Activated naive CD4-positive, alpha-beta T cell treated with anti-CD3 and anti-CD28 coated beads for 36 hours (primary cell): ENCODE data around the gene EFNB1. TPM values are rescaled to one million over a fixed set of nuclear protein-coding genes. Genes with fewer than 3 reads are reported as not detected.

Experiments used
- CTCF ChIA-PET: fragments of 350-600 bp; sonication (Branson Sonifier 250); formaldehyde crosslinking; loops from one replicate; lab custom pipeline; 2021; ENCODE audit warnings: antibody characterized with exemption; lab: Charles Lee
- DNase-seq: peaks from one replicate; pipeline ENCODE4 v3.0.0-alpha.2; 2020
- H3K27ac Mint-ChIP-seq: one replicate; pipeline ENCODE4 v1.8.0; 2021; ENCODE audit warnings: mild to moderate bottlenecking, mixed read lengths
- H3K27me3 Mint-ChIP-seq: one replicate; pipeline ENCODE4 v1.8.0; 2021; ENCODE audit warnings: low read depth, mixed read lengths
- H3K36me3 Mint-ChIP-seq: one replicate; pipeline ENCODE4 v1.8.0; 2021; ENCODE audit warnings: low read depth, mixed read lengths
- H3K4me1 Mint-ChIP-seq: one replicate; pipeline ENCODE4 v1.8.0; 2021; ENCODE audit warnings: low read depth, mixed read lengths
- H3K4me3 Mint-ChIP-seq: one replicate; pipeline ENCODE4 v1.8.0; 2021; ENCODE audit warnings: mild to moderate bottlenecking, moderate library complexity, mixed read lengths
- H3K9me3 Mint-ChIP-seq: one replicate; pipeline ENCODE4 v1.8.0; 2021; ENCODE audit warnings: mixed read lengths
- intact Hi-C: fragments of 100-400 bp; cut with micrococcal nuclease; formaldehyde crosslinking; loops from one replicate; pipeline ENCODE4 v1.15.1; 2023
- total RNA-seq, 2 experiments: library from RNA; stranded (reverse); gene quantifications; one replicate each; pipeline ENCODE4 v1.2.3, GENCODE V29; 2021

The EFNB1 gene
- total RNA-seq, 2 experiments from 2014 or later = 3.9 to 4.2 TPM

- CTCF ChIA-PET = no interaction called here
- Mint-ChIP-seq H3K27ac (no peak overlapping the region), H3K9me3 (no peaks in the 10 kb centered on the region), H3K36me3 (no peaks in the 10 kb centered on the region), H3K4me1 (no peaks in the 10 kb centered on the region), H3K27me3 (no peaks in the 10 kb centered on the region), H3K4me3 (no peak overlapping the region)
- intact Hi-C loops = no loop called here
- DNase-seq = no peak
Measured at GRCh38 chrX:68851082-68851481, 22.3 kb downstream of the EFNB1 start.

- no peaks in the 10 kb centered on the region for H3K9me3 Mint-ChIP-seq
- DNase-seq = no peak
- intact Hi-C loops = no loop called here
- H3K4me1 Mint-ChIP-seq = no peaks in the 10 kb centered on the region
- H3K4me3 Mint-ChIP-seq = no peak overlapping the region
- CTCF ChIA-PET = no interaction called here
- H3K27ac Mint-ChIP-seq = no peak overlapping the region
- H3K36me3 Mint-ChIP-seq = no peaks in the 10 kb centered on the region
- H3K27me3 Mint-ChIP-seq = no peaks in the 10 kb centered on the region
Measured at GRCh38 chrX:68852046-68852445, 23.2 kb downstream of the EFNB1 start.

- Mint-ChIP-seq H3K4me1 (peaks cover 2% of the 10 kb centered on the region), H3K27me3 (no peaks in the 10 kb centered on the region), H3K9me3 (peaks cover 3% of the 10 kb centered on the region), H3K27ac (no peak overlapping the region), H3K4me3 (no peak overlapping the region), H3K36me3 (no peaks in the 10 kb centered on the region)
- CTCF ChIA-PET = no interaction called here
- DNase-seq = no peak
- intact Hi-C loops = no loop called here
Measured at GRCh38 chrX:68853665-68854251, 24.9 kb downstream of the EFNB1 start.

GRCh38 chrX:68865300-68865699 is 36.5 kb downstream of the EFNB1 start:
- Mint-ChIP-seq H3K4me3 (no peak overlapping the region), H3K27ac (no peak overlapping the region), H3K27me3 (no peaks in the 10 kb centered on the region), H3K4me1 (peaks cover 11% of the 10 kb centered on the region), H3K36me3 (no peaks in the 10 kb centered on the region), H3K9me3 (no peaks in the 10 kb centered on the region)
- DNase-seq = no peak
- CTCF ChIA-PET = no interaction called here
- intact Hi-C loops = no loop called here

GRCh38 chrX:68865926-68866325 is 37.1 kb downstream of the EFNB1 start:
- Mint-ChIP-seq H3K4me1 (peaks cover 11% of the 10 kb centered on the region), H3K4me3 (no peak overlapping the region), H3K36me3 (no peaks in the 10 kb centered on the region), H3K27me3 (no peaks in the 10 kb centered on the region), H3K27ac (no peak overlapping the region), H3K9me3 (no peaks in the 10 kb centered on the region)
- CTCF ChIA-PET = no interaction called here
- intact Hi-C loops = no loop called here
- no peak for DNase-seq

- H3K27ac Mint-ChIP-seq = no peak overlapping the region
- no peak for DNase-seq
- CTCF ChIA-PET = no interaction called here
- peaks cover 11% of the 10 kb centered on the region for H3K4me1 Mint-ChIP-seq
- no peaks in the 10 kb centered on the region for H3K36me3 Mint-ChIP-seq
- no peak overlapping the region for H3K4me3 Mint-ChIP-seq
- no peaks in the 10 kb centered on the region for H3K9me3 Mint-ChIP-seq
- H3K27me3 Mint-ChIP-seq = no peaks in the 10 kb centered on the region
- intact Hi-C loops = no loop called here
Measured at GRCh38 chrX:68867458-68868112, 38.8 kb downstream of the EFNB1 start.

- CTCF ChIA-PET = no interaction called here
- Mint-ChIP-seq H3K4me3 (no peak overlapping the region), H3K4me1 (peaks cover 11% of the 10 kb centered on the region), H3K27me3 (no peaks in the 10 kb centered on the region), H3K27ac (no peak overlapping the region), H3K9me3 (no peaks in the 10 kb centered on the region), H3K36me3 (no peaks in the 10 kb centered on the region)
- intact Hi-C loops = no loop called here
- DNase-seq = no peak
Measured at GRCh38 chrX:68868316-68868715, 39.5 kb downstream of the EFNB1 start.

- intact Hi-C loops = no loop called here
- Mint-ChIP-seq H3K27ac (peak overlapping the region; percentile 33), H3K27me3 (no peaks in the 10 kb centered on the region), H3K9me3 (no peaks in the 10 kb centered on the region), H3K36me3 (no peaks in the 10 kb centered on the region), H3K4me1 (peaks cover 11% of the 10 kb centered on the region), H3K4me3 (no peak overlapping the region)
- CTCF ChIA-PET = interaction anchor here (0.7 kb wide), 1 partner anchor 40 kb away, joined by 3 read pairs; the partner anchor contains the start of gene EFNB1
- no peak for DNase-seq
Measured at GRCh38 chrX:68868902-68869800, 40.3 kb downstream of the EFNB1 start.

- Mint-ChIP-seq H3K27ac (no peak overlapping the region), H3K27me3 (no peaks in the 10 kb centered on the region), H3K36me3 (no peaks in the 10 kb centered on the region), H3K4me1 (peaks cover 11% of the 10 kb centered on the region), H3K9me3 (no peaks in the 10 kb centered on the region), H3K4me3 (no peak overlapping the region)
- DNase-seq = no peak
- CTCF ChIA-PET = no interaction called here
- intact Hi-C loops = no loop called here
Measured at GRCh38 chrX:68870357-68870756, 41.5 kb downstream of the EFNB1 start.

- no peaks in the 10 kb centered on the region for H3K27me3 Mint-ChIP-seq
- no peak overlapping the region for H3K27ac Mint-ChIP-seq
- intact Hi-C loops = no loop called here
- H3K36me3 Mint-ChIP-seq = no peaks in the 10 kb centered on the region
- H3K4me1 Mint-ChIP-seq = peaks cover 11% of the 10 kb centered on the region
- no peak for DNase-seq
- CTCF ChIA-PET = no interaction called here
- no peak overlapping the region for H3K4me3 Mint-ChIP-seq
- no peaks in the 10 kb centered on the region for H3K9me3 Mint-ChIP-seq
Measured at GRCh38 chrX:68872171-68872570, 43.4 kb downstream of the EFNB1 start.

GRCh38 chrX:68874076-68874475 is 45.3 kb downstream of the EFNB1 start:
- Mint-ChIP-seq H3K4me1 (peaks cover 2% of the 10 kb centered on the region), H3K27ac (no peak overlapping the region), H3K9me3 (no peaks in the 10 kb centered on the region), H3K4me3 (no peak overlapping the region), H3K27me3 (no peaks in the 10 kb centered on the region), H3K36me3 (no peaks in the 10 kb centered on the region)
- intact Hi-C loops = no loop called here
- CTCF ChIA-PET = no interaction called here
- no peak for DNase-seq

GRCh38 chrX:68876731-68877130 is 47.9 kb downstream of the EFNB1 start:
- H3K4me3 Mint-ChIP-seq = no peak overlapping the region
- CTCF ChIA-PET = no interaction called here
- intact Hi-C loops = no loop called here

More at GRCh38 chrX:68876731-68877130, 47.9 kb downstream of the EFNB1 start:
- no peak for DNase-seq
- Mint-ChIP-seq H3K36me3 (no peaks in the 10 kb centered on the region), H3K4me1 (no peaks in the 10 kb centered on the region), H3K27ac (no peak overlapping the region), H3K9me3 (no peaks in the 10 kb centered on the region), H3K27me3 (no peaks in the 10 kb centered on the region)
